Large intestine (tissue), 3 donors: ENCODE data around the gene TENT4B. TPM values are rescaled to one million over a fixed set of nuclear protein-coding genes. Genes with fewer than 3 reads are reported as not detected.
"Not testable (repeated sequence)": the region's sequence is repeated elsewhere in the genome, so short reads cannot be mapped to it uniquely, and the experiment has no call there.

Experiments used
- DNase-seq, 2 donors: peaks; one replicate each; pipeline versions ENCODE4 v3.0.0 to v3.0.0-alpha.2; 2013
- H3K27ac ChIP-seq: one replicate; pipeline ENCODE4 v1.5.1; 2013; ENCODE audit warnings: low read length
- H3K27me3 ChIP-seq: 2 replicates; pipeline ENCODE4 v1.6.1; 2013; ENCODE audit warnings: low read length; ENCODE audit not compliant: control insufficient read depth, insufficient read depth
- H3K36me3 ChIP-seq: 2 replicates; pipeline ENCODE4 v1.6.1; 2013; ENCODE audit warnings: low read length; ENCODE audit not compliant: control insufficient read depth, insufficient read depth
- H3K4me1 ChIP-seq: one replicate; pipeline ENCODE4 v1.6.1; 2013; ENCODE audit warnings: low read length; ENCODE audit not compliant: control insufficient read depth, insufficient read depth
- H3K4me3 ChIP-seq: one replicate; pipeline ENCODE4 v1.5.1; 2013; ENCODE audit warnings: low read length
- H3K9me3 ChIP-seq: one replicate; pipeline ENCODE4 v1.6.1; 2013; ENCODE audit warnings: mild to moderate bottlenecking, low read depth, low read length, moderate library complexity; ENCODE audit not compliant: control insufficient read depth
- WGBS: methylation state at CpG from one replicate; pipeline ENCODE4 v1.1.5; 2013; ENCODE audit warnings: low lambda C conversion rate; ENCODE audit not compliant: insufficient coverage; 5-methylcytosine and 5-hydroxymethylcytosine counted together
- polyA plus RNA-seq: library from polyadenylated mRNA; unstranded; fragments of 120-200 nt; gene quantifications from one replicate; pipeline ENCODE4 v1.2.1, GENCODE V29; 2013

Gene TENT4B
- polyA plus RNA-seq, 1 donor = 17.2 TPM

- no peak for DNase-seq
- no peaks in the 10 kb centered on the region for H3K4me1 ChIP-seq
- H3K27ac ChIP-seq = no peak overlapping the region
- H3K9me3 ChIP-seq = no peaks in the 10 kb centered on the region
- no peaks in the 10 kb centered on the region for H3K27me3 ChIP-seq
- peaks cover 41% of the 10 kb centered on the region for H3K36me3 ChIP-seq
- WGBS = no CpG with 5 or more reads among the region's 8 CpGs
- H3K4me3 ChIP-seq = no peak overlapping the region
Measured at GRCh38 chr16:50227665-50228064, 74.6 kb downstream of the TENT4B start.

GRCh38 chr16:50228364-50228868 lies 75.3 kb downstream of the TENT4B start:
- Histone ChIP-seq H3K27me3 (no peaks in the 10 kb centered on the region), H3K9me3 (no peaks in the 10 kb centered on the region), H3K27ac (no peak overlapping the region), H3K4me1 (no peaks in the 10 kb centered on the region), H3K36me3 (peaks cover 36% of the 10 kb centered on the region), H3K4me3 (no peak overlapping the region)
- no peak for DNase-seq
- WGBS = no CpG with 5 or more reads among the region's 5 CpGs

- H3K36me3 ChIP-seq = peaks cover 31% of the 10 kb centered on the region
- H3K4me3 ChIP-seq = no peak overlapping the region
- no peaks in the 10 kb centered on the region for H3K27me3 ChIP-seq
- H3K4me1 ChIP-seq = no peaks in the 10 kb centered on the region
- DNase-seq = no peak
- 80% methylated on average over 4 of the region's 10 CpGs for WGBS
- no peak overlapping the region for H3K27ac ChIP-seq
- H3K9me3 ChIP-seq = no peaks in the 10 kb centered on the region
Measured at GRCh38 chr16:50229149-50229726, 76.1 kb downstream of the TENT4B start.

- peaks cover 2% of the 10 kb centered on the region for H3K36me3 ChIP-seq
- WGBS = 83% methylated on average over 5 of the region's 5 CpGs
- H3K4me3 ChIP-seq = no peak overlapping the region
- no peaks in the 10 kb centered on the region for H3K9me3 ChIP-seq
- no peaks in the 10 kb centered on the region for H3K4me1 ChIP-seq
- DNase-seq = no peak
- no peak overlapping the region for H3K27ac ChIP-seq
- H3K27me3 ChIP-seq = no peaks in the 10 kb centered on the region
Measured at GRCh38 chr16:50234771-50235556, 81.9 kb downstream of the TENT4B start.

GRCh38 chr16:50235581-50235980 lies 82.5 kb downstream of the TENT4B start:
- Histone ChIP-seq H3K36me3 (peaks cover 2% of the 10 kb centered on the region), H3K27me3 (peaks cover 4% of the 10 kb centered on the region), H3K9me3 (no peaks in the 10 kb centered on the region), H3K4me1 (no peaks in the 10 kb centered on the region), H3K4me3 (no peak overlapping the region), H3K27ac (no peak overlapping the region)
- WGBS = 80% methylated on average over 1 of the region's 6 CpGs
- DNase-seq = no peak

GRCh38 chr16:50238314-50238713 lies 85.2 kb downstream of the TENT4B start:
- Histone ChIP-seq H3K27me3 (peaks cover 4% of the 10 kb centered on the region), H3K9me3 (no peaks in the 10 kb centered on the region), H3K27ac (no peak overlapping the region), H3K4me1 (no peaks in the 10 kb centered on the region), H3K36me3 (no peaks in the 10 kb centered on the region), H3K4me3 (no peak overlapping the region)
- no peak for DNase-seq
- WGBS = no CpG with 5 or more reads among the region's 3 CpGs

- Histone ChIP-seq H3K9me3 (no peaks in the 10 kb centered on the region), H3K36me3 (no peaks in the 10 kb centered on the region), H3K4me1 (no peaks in the 10 kb centered on the region), H3K27ac (no peak overlapping the region), H3K27me3 (peaks cover 6% of the 10 kb centered on the region), H3K4me3 (no peak overlapping the region)
- DNase-seq = no peak
- WGBS = 70% methylated on average over 3 of the region's 5 CpGs
Measured at GRCh38 chr16:50238868-50239301, 85.8 kb downstream of the TENT4B start.

GRCh38 chr16:50243024-50243423 lies 89.9 kb downstream of the TENT4B start:
- not testable (repeated sequence) for H3K36me3 ChIP-seq, H3K4me3 ChIP-seq, H3K9me3 ChIP-seq, H3K27ac ChIP-seq, DNase-seq, H3K4me1 ChIP-seq
- WGBS = 42% methylated on average over 2 of the region's 6 CpGs
- H3K27me3 ChIP-seq = peaks cover 15% of the 10 kb centered on the region

- no peak overlapping the region for H3K27ac ChIP-seq
- no peak overlapping the region for H3K4me3 ChIP-seq
- no peaks in the 10 kb centered on the region for H3K36me3 ChIP-seq
- H3K27me3 ChIP-seq = peaks cover 15% of the 10 kb centered on the region
- DNase-seq = no peak
- H3K4me1 ChIP-seq = peaks cover 8% of the 10 kb centered on the region
- no CpG with 5 or more reads among the region's 9 CpGs for WGBS
- no peaks in the 10 kb centered on the region for H3K9me3 ChIP-seq
Measured at GRCh38 chr16:50244140-50244503, 91.0 kb downstream of the TENT4B start.

GRCh38 chr16:50244504-50245416 lies 91.7 kb downstream of the TENT4B start:
- H3K4me1 ChIP-seq = peaks cover 8% of the 10 kb centered on the region
- H3K27me3 ChIP-seq = peaks cover 15% of the 10 kb centered on the region
- DNase-seq = no peak
- H3K27ac ChIP-seq = no peak overlapping the region
- WGBS = no CpG with 5 or more reads among the region's 33 CpGs
- no peaks in the 10 kb centered on the region for H3K36me3 ChIP-seq
- H3K9me3 ChIP-seq = no peaks in the 10 kb centered on the region
- no peak overlapping the region for H3K4me3 ChIP-seq
